Central memory CD8-positive, alpha-beta T cell (primary cell): ENCODE measurements around the gene MYO19.

Experiments used
- ATAC-seq: fragments of 150-1000 bp; cut with Tn5 transposase; replicated peaks from 2 replicates; pipeline ENCODE4 v1.10.0; 2022; ENCODE audit warnings: mild to moderate bottlenecking, moderate FRiP score, moderate number of reproducible peaks; ENCODE audit not compliant: poor library complexity, severe bottlenecking; ENCODE audit errors: extremely low read depth
- DNase-seq, 2 donors: peaks; one replicate each; pipeline ENCODE4 v3.0.0; 2021; ENCODE audit warnings: low spot score in 2 of 2
- H3K27ac Mint-ChIP-seq: one replicate; pipeline ENCODE4 v1.8.0; 2022; ENCODE audit warnings: low read depth, mild to moderate bottlenecking, moderate library complexity, mixed read lengths
- H3K27me3 Mint-ChIP-seq: one replicate; pipeline ENCODE4 v1.8.0; 2022; ENCODE audit warnings: mixed read lengths
- H3K36me3 Mint-ChIP-seq: one replicate; pipeline ENCODE4 v1.8.0; 2022; ENCODE audit warnings: mild to moderate bottlenecking, moderate library complexity, mixed read lengths; ENCODE audit not compliant: insufficient read depth
- H3K4me1 Mint-ChIP-seq: one replicate; pipeline ENCODE4 v1.8.0; 2022; ENCODE audit warnings: mixed read lengths
- H3K4me3 Mint-ChIP-seq: one replicate; pipeline ENCODE4 v1.8.0; 2022; ENCODE audit warnings: mild to moderate bottlenecking, moderate library complexity, mixed read lengths
- H3K9me3 Mint-ChIP-seq: one replicate; pipeline ENCODE4 v1.8.0; 2022; ENCODE audit warnings: mixed read lengths

The MYO19 gene

GRCh38 chr17:36534840-36535668 lies at the start of gene MYO19, which contains the start of gene PIGW:
TSS of gene MYO19 (minus strand) at chr17:36534868. CDS start at chr17:36532538, 2,330 bp downstream.
TSS of gene PIGW (plus strand) at chr17:36534987. CDS start at chr17:36537102, 2,115 bp downstream.
- no peaks in the 10 kb centered on the region for H3K9me3 Mint-ChIP-seq
- no peaks in the 10 kb centered on the region for H3K27me3 Mint-ChIP-seq
- H3K36me3 Mint-ChIP-seq, result peaks cover 22% of the 10 kb centered on the region
- peaks cover 30% of the 10 kb centered on the region for H3K4me1 Mint-ChIP-seq
- H3K27ac Mint-ChIP-seq, result peak within 1 kb of the TSS; percentile 96
- ATAC-seq (peak; percentile 85), DNase-seq (peak; percentile 74)
- H3K4me3 Mint-ChIP-seq, result peak within 1 kb of the TSS; percentile 99

- Mint-ChIP-seq H3K27me3 (no peaks in the 10 kb centered on the region), H3K9me3 (no peaks in the 10 kb centered on the region), H3K27ac (no peak overlapping the region), H3K4me3 (no peak overlapping the region), H3K36me3 (peaks cover 86% of the 10 kb centered on the region), H3K4me1 (peaks cover 5% of the 10 kb centered on the region)
- no peak for ATAC-seq
- DNase-seq, result no peak
These were observed 49.1 kb upstream of the MYO19 start for GRCh38 chr17:36583787-36584186.

DNA sequence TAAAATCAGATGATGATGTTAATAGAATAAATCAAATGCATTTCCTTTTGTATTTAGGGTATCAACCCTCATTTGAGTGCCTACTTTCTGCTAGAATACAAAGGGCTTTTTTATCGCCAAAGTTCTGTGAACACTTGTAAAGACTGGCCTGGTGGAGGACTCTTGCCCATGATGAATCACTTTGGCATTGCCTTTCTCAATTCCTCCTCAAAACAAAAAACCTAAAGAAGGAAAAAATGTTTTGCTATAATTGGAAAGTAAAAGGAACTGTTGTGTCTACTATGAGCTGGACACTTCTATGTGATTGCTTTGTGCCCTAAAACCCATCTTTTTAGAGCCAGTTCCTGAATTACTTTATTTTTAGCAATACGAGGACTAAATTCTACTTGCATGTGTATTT lies 44.0 kb upstream of the MYO19 start:
- ATAC-seq (no peak), DNase-seq (no peak)
- Mint-ChIP-seq H3K4me1 (peaks cover 22% of the 10 kb centered on the region), H3K36me3 (peaks cover 69% of the 10 kb centered on the region), H3K9me3 (no peaks in the 10 kb centered on the region), H3K27ac (no peak overlapping the region), H3K27me3 (no peaks in the 10 kb centered on the region), H3K4me3 (no peak overlapping the region)

DNA sequence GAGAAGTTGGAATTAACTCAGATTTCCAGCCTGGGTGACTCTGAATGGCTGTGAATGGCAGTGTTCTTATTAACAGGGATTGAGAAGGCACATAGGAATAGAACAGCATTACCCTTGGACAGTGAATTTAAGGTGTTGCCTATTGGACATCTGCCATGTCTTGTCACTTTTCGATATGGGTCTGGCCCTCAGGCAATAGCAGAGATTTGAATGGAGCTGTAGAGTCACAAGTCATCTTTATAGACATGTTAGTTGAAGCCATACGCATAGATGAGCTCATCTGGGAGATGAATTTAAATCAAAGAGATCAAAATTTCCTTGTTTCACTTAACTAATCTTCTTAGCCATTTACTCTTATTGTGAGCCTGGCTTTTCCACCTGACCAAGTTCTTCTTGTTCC lies 42.1 kb upstream of the MYO19 start:
- peaks cover 36% of the 10 kb centered on the region for H3K4me1 Mint-ChIP-seq
- peaks cover 69% of the 10 kb centered on the region for H3K36me3 Mint-ChIP-seq
- no peaks in the 10 kb centered on the region for H3K9me3 Mint-ChIP-seq
- H3K4me3 Mint-ChIP-seq, result no peak overlapping the region
- no peak for ATAC-seq
- no peak overlapping the region for H3K27ac Mint-ChIP-seq
- no peaks in the 10 kb centered on the region for H3K27me3 Mint-ChIP-seq
- no peak for DNase-seq

DNA sequence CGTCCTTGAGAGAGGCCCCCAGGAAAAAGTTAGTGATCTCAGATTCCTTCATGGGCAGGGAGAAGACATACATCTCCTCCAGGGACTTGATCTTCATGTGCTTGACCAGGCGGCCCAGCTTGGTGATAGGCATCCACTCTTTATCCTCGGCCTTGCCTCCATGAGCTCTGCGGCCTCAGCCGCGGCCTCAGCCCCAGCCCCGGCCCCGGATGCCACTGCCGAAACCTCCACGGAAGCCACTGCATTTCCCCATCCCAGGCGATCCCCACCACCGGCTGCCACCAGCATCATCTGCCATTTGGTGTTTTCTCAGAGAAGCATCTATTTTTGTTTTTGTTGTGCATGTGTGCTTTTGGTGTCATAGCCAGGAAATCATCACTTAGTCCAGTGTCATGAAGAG lies 40.4 kb upstream of the MYO19 start:
- DNase-seq (no peak), ATAC-seq (no peak)
- Mint-ChIP-seq H3K27ac (no peak overlapping the region), H3K4me1 (peaks cover 36% of the 10 kb centered on the region), H3K9me3 (no peaks in the 10 kb centered on the region), H3K36me3 (peaks cover 68% of the 10 kb centered on the region), H3K4me3 (no peak overlapping the region), H3K27me3 (no peaks in the 10 kb centered on the region)

DNA sequence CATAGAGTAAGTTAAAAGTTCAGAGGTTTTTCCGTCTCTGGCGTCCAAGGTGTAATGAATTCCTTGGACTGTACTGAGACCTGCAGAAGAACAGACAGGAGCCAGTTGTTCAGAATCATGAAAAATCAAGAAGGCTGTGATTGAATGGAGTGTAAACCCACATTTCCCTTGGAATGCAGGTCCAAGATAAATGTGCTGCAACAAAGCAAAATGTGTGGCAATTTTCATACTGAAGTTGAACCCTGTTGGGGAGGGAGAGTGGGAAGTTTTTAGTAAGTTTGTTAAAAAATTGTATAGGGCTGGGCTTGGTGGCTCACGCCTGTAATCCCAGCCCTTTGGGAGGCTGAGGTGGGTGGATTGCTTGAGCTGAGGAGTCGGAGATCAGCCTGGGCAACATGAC lies 31.4 kb upstream of the MYO19 start:
- Mint-ChIP-seq H3K36me3 (peaks cover 87% of the 10 kb centered on the region), H3K27me3 (no peaks in the 10 kb centered on the region), H3K27ac (no peak overlapping the region), H3K4me3 (no peak overlapping the region), H3K9me3 (no peaks in the 10 kb centered on the region), H3K4me1 (peaks cover 25% of the 10 kb centered on the region)
- ATAC-seq, result no peak
- DNase-seq, result no peak

DNA sequence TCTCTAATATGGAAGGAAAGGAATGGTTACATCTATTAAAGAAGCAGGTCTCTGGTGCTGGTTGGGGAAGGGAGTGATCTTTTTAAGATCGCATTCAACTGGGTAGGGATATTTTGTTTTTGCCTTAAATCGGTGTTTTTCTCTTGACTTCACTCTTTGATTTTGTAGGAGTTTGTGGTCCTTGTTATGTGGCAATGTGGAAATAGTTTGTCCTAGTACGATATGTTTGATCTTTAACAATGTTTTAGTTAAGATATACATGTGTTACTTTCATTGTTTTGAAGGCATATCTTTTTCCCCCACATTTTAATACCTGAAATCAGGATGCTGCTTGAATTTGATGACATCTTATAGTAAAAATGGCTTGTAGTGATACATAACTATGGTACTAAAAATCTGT lies 18.8 kb upstream of the MYO19 start:
- Mint-ChIP-seq H3K4me3 (peak overlapping the region; percentile 25), H3K36me3 (peaks cover 40% of the 10 kb centered on the region), H3K4me1 (peaks cover 46% of the 10 kb centered on the region)

DNA sequence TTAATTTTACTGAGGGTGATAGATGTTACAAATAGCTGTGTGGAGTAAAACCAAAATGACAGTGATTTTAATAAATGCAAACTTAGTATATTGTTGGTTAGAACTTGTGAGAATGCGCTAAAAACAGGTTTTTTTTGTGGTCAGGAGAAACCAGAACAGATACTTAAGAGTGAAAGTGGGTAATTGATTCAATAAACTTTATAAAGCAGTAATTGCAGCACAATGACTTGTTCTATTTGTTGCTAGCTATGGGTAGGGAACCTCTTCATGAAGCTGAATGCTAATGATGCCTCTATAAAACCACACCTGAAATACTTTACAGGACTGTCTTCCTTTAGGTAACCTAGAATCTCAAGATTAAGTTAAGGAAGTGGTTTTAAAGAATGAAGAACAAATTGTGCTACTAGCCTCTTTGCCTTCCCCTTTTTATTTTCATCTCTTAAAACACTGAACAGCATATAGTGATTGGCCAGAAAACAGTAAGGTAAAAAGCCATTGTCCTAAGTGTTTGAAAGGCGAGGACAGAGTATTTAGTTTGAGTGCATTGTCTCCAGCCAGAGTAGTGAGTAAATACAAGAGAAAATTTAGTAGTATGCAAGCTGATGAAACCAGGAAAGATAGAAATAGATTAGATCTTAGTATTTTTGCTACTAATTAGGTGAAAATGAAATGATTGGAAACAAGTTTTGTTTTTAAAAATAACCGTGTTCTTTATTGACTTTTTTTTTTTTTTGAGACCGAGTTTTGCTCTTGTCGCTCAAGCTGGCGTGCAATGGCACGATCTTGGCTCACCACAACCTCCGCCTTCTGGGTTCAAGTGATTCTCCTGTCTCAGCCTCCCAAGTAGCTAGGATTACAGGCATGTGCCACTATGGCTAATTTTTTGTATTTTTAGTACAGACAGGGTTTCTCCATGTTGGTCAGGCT lies 16.1 kb upstream of the MYO19 start:
- H3K9me3 Mint-ChIP-seq, result no peaks in the 10 kb centered on the region
- peak overlapping the region; percentile 74 for H3K27ac Mint-ChIP-seq
- DNase-seq (no peak), ATAC-seq (peak; percentile 41)
- peaks cover 41% of the 10 kb centered on the region for H3K4me1 Mint-ChIP-seq
- peak overlapping the region; percentile 55 for H3K4me3 Mint-ChIP-seq
- no peaks in the 10 kb centered on the region for H3K27me3 Mint-ChIP-seq
- peaks cover 25% of the 10 kb centered on the region for H3K36me3 Mint-ChIP-seq

More for the DNA sequence above, 18.8 kb upstream of the MYO19 start:
- H3K27me3 Mint-ChIP-seq, result no peaks in the 10 kb centered on the region
- DNase-seq (no peak), ATAC-seq (no peak)
- H3K9me3 Mint-ChIP-seq, result no peaks in the 10 kb centered on the region
- no peak overlapping the region for H3K27ac Mint-ChIP-seq

DNA sequence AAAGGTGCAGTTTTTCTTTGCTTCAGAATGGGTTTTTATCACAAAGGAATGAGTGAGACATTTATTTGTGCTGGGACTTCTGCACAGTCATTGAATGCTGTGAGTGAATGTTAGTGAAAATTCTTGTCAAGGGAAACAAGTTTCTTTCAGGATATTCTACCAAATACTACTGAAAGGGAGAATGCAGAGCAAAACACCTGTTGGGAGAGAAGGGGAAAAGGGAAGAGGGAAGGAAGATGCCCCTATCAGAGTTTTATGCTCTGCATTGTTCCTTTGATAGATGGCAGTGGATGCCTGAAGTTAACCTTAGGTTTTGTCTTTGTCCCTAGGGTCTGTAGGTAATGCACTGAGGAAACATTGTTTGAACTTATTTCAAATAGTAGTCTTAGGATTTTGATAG lies 13.1 kb upstream of the MYO19 start:
- Mint-ChIP-seq H3K4me1 (peaks cover 33% of the 10 kb centered on the region), H3K27ac (no peak overlapping the region), H3K27me3 (no peaks in the 10 kb centered on the region), H3K36me3 (peaks cover 32% of the 10 kb centered on the region), H3K9me3 (no peaks in the 10 kb centered on the region), H3K4me3 (no peak overlapping the region)
- DNase-seq, result no peak
- ATAC-seq, result no peak

GRCh38 chr17:36546418-36547093 lies 11.9 kb upstream of the MYO19 start:
- no peak for DNase-seq
- ATAC-seq, result no peak
- Mint-ChIP-seq H3K9me3 (no peaks in the 10 kb centered on the region), H3K4me1 (peaks cover 33% of the 10 kb centered on the region), H3K27ac (peak overlapping the region; percentile 98), H3K36me3 (peaks cover 31% of the 10 kb centered on the region), H3K27me3 (no peaks in the 10 kb centered on the region), H3K4me3 (peak overlapping the region; percentile 95)

DNA sequence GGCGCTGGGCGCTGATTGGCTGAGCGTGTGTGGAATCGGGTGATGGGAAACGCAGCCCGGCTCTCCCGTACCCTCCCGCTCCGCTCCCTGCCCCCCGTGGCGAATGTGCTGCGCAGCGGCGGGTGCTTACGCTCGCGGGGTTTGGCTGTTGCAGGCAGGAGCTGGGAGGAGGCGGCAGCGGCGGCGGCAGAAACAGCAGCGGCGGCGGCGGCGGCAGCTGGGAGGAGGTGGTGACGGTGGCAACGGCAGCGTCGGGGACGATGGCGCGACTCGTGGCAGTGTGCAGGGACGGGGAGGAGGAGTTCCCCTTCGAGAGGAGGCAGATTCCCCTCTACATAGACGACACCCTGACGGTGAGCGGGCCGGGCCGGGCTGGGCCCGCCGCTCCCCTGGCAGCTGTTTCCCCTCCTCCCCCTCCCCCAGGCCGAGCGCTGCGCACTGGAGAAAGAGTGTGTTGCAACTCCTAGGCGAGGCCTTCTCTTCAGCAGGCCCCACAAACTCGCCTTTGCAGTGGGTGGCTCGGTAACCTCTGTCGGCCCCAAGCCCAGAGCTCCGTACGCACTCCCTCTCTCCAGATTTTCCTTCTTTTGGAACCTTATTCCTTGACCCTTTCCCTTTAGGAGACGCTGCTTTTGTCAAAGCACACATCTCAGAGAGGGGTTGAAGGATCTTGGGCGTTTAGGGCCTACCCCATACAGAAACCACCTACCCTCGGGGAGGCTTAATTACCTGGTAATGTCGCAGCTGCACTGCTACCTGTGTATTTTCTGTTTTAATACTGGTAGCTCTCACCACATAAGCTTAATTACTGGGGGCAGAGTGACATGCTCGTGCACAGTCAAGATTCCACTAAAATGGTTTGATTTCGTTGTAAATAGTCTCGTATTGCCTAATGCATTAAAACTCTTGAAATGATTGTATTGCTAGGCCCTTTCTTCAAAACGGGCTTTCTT lies 11.1 kb upstream of the MYO19 start:
- peak; percentile 82 for ATAC-seq
- peak overlapping the region; percentile 95 for H3K4me3 Mint-ChIP-seq
- peak overlapping the region; percentile 98 for H3K27ac Mint-ChIP-seq
- DNase-seq, result peak; percentile 93 to 97
- H3K4me1 Mint-ChIP-seq, result peaks cover 29% of the 10 kb centered on the region
- no peaks in the 10 kb centered on the region for H3K9me3 Mint-ChIP-seq
- no peaks in the 10 kb centered on the region for H3K27me3 Mint-ChIP-seq
- peaks cover 28% of the 10 kb centered on the region for H3K36me3 Mint-ChIP-seq
